ENCODE data around the gene TTLL6. TPM values are rescaled to one million over a fixed set of nuclear protein-coding genes. Genes with fewer than 3 reads are reported as not detected.

The TTLL6 gene
- total and polyA plus RNA-seq, 9 of the 15 experiments (the other 6 are each of a cell fraction or from before 2014, with no cell fraction given): 0.05 TPM; not detected in 8

DNA sequence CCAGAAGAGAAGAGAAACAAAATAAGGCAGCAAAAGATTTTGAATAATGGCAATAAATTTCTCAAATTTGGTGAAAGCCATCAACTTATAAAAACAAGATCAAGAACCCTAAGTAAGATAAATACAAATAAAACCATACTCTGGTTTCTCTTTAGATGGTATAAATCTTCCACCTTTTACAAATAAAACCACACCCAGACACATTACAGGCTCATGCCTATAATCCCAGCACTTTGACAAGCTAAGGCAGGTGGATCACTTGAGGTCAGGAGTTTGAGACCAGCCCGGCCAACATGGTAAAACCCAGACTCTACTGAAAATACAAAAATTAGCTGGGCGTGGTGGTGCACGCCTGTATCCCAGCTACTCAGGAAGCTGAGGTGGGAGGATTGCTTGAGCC is 43.8 kb downstream of the TTLL6 start:
- Histone ChIP-seq H2AFZ (ENCODE audit: low read depth, low read length) (no peak overlapping the region), H3K9ac (ENCODE audit: insufficient read depth in 1 of 2, low read depth in 2 of 2, low read length in 2 of 2) (no peak overlapping the region), H4K20me1 (replicated peaks; ENCODE audit: control insufficient read depth, insufficient read depth, low read length) (no peaks in the 10 kb centered on the region), H3K9me3 (replicated peaks; ENCODE audit: control insufficient read depth, insufficient read depth, low read depth, low read length) (no peaks in the 10 kb centered on the region), H3K9me1 (ENCODE audit: control insufficient read depth, insufficient read depth, low read length) (no peaks in the 10 kb centered on the region), H3K4me1 (replicated peaks in 1 of 2; ENCODE audit: control insufficient read depth in 2 of 2, insufficient read depth in 2 of 2, low read length in 2 of 2) (no peaks in the 10 kb centered on the region; a peak in 1 of 5 replicates), H3K27me3 (ENCODE audit: control insufficient read depth in 2 of 2, insufficient read depth in 2 of 2, low read length in 2 of 2) (peaks cover 3 to 13% of the 10 kb centered on the region in 2 experiments; a peak in 3 of 5 replicates), H3K36me3 (ENCODE audit: control insufficient read depth, insufficient read depth, low read length) (no peaks in the 10 kb centered on the region), H3K79me2 (ENCODE audit: control insufficient read depth, insufficient read depth, low read length) (no peaks in the 10 kb centered on the region), H3K27ac (ENCODE audit: extremely low read depth, low read depth, low read length) (no peak overlapping the region), H3K4me3 (no peak overlapping the region), H3K4me2 (ENCODE audit: insufficient read depth, low read length) (no peak overlapping the region)
- in situ Hi-C loops (cut with MboI): no loop called here
- WGBS (ENCODE audit: insufficient coverage, low coverage, missing lambda C conversion rate): 0% methylated on average over 3 of the region's 3 CpGs
- CTCF ChIA-PET (ENCODE audit: low intra/inter-chr PET ratio): no interaction called here
- FAIRE-seq: no peak
- POLR2A ChIA-PET: no interaction called here
- BruUV-seq (replicated peaks): no TSS peak
- ATAC-seq: no peak
- no peak for DNase-seq (ENCODE audit: extremely low read depth in 1 of 4, low spot score in 3 of 4)
- intact Hi-C loops (cut with micrococcal nuclease): no loop called here
- TF ChIP-seq NFRKB (IDR thresholded peaks at IDR 0.05; ENCODE audit: low read depth) (no peak), NCOA2 (IDR thresholded peaks at IDR 0.05; ENCODE audit: partially characterized antibody in 2 of 2) (no peak), ELF2 (CRISPR knock-in tag; IDR thresholded peaks at IDR 0.05) (no peak), ZNF311 (CRISPR knock-in tag; IDR thresholded peaks at IDR 0.05) (no peak), MECOM (CRISPR knock-in tag; IDR thresholded peaks at IDR 0.05) (no peak), OTX1 (CRISPR knock-in tag; IDR thresholded peaks at IDR 0.05) (no peak)
- TF ChIP-seq, protein P1, sequence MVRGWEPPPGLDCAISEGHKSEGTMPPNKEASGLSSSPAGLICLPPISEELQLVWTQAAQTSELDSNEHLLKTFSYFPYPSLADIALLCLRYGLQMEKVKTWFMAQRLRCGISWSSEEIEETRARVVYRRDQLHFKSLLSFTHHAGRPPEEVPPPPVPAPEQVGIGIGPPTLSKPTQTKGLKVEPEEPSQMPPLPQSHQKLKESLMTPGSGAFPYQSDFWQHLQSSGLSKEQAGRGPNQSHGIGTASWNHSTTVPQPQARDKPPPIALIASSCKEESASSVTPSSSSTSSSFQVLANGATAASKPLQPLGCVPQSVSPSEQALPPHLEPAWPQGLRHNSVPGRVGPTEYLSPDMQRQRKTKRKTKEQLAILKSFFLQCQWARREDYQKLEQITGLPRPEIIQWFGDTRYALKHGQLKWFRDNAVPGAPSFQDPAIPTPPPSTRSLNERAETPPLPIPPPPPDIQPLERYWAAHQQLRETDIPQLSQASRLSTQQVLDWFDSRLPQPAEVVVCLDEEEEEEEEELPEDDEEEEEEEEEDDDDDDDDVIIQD (CRISPR knock-in tag; IDR thresholded peaks at IDR 0.05): no peak
- TF ChIP-seq, protein P2, sequence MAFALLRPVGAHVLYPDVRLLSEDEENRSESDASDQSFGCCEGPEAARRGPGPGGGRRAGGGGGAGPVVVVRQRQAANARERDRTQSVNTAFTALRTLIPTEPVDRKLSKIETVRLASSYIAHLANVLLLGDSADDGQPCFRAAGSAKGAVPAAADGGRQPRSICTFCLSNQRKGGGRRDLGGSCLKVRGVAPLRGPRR (CRISPR knock-in tag; IDR thresholded peaks at IDR 0.05): no peak
- TF ChIP-seq, protein P3, sequence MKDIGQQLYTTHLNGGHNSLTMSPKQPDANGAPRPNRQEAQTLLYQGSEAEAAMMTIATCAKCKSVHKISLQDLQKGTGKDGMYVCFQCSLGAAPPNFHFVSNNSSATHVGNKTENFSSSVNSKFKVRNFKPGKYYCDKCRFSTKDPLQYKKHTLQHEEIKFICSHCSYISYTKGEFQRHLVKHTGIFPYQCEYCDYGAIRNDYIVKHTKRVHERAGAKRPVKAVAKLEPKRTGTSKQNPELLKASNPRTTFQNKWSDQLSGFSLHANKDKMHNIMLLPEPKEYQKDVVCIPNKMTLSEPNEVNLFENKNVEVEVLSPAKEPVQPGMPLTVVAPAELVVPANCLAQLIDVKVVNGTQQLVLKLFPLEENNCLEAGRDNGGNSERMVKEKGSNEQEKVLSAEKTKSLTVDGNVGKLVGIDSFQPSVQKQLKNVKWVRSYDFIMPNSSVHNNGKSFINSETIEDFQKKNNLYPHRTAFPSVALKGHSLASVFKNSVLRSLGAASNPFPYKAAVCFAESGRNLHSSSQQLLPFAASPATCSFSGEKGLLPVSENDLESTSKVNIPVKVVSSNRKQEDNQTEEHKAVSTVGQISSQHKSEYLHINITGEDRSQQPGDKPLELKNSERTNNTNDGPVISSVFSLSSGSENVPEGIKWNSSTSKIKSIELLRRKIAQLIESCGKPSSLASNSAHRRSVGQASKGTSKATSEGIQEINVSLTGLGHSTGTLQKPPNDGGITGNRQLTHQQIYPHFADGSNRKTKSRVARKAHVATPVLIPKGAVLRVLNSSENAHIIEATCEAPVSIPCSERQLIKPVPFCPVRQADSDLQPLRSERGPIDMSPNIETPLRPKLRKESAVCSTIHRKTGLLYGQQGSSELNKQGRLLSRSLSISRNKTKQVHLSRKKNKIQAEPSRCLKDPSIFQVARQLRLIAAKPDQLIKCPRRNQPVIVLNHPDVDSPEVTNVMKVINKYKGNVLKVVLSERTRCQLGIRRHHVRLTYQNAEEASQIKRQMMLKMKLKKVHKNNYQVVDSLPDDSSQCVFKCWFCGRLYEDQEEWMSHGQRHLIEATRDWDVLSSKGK (CRISPR knock-in tag; IDR thresholded peaks at IDR 0.05): no peak
- TF ChIP-seq, protein P4, sequence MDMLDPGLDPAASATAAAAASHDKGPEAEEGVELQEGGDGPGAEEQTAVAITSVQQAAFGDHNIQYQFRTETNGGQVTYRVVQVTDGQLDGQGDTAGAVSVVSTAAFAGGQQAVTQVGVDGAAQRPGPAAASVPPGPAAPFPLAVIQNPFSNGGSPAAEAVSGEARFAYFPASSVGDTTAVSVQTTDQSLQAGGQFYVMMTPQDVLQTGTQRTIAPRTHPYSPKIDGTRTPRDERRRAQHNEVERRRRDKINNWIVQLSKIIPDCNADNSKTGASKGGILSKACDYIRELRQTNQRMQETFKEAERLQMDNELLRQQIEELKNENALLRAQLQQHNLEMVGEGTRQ (CRISPR knock-in tag; IDR thresholded peaks at IDR 0.05): no peak
- TF ChIP-seq, protein P5, sequence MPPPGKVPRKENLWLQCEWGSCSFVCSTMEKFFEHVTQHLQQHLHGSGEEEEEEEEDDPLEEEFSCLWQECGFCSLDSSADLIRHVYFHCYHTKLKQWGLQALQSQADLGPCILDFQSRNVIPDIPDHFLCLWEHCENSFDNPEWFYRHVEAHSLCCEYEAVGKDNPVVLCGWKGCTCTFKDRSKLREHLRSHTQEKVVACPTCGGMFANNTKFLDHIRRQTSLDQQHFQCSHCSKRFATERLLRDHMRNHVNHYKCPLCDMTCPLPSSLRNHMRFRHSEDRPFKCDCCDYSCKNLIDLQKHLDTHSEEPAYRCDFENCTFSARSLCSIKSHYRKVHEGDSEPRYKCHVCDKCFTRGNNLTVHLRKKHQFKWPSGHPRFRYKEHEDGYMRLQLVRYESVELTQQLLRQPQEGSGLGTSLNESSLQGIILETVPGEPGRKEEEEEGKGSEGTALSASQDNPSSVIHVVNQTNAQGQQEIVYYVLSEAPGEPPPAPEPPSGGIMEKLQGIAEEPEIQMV (tag; conservative IDR thresholded peaks at IDR 0.05; ENCODE audit: low read depth): no peak
- TF ChIP-seq, protein P6, sequence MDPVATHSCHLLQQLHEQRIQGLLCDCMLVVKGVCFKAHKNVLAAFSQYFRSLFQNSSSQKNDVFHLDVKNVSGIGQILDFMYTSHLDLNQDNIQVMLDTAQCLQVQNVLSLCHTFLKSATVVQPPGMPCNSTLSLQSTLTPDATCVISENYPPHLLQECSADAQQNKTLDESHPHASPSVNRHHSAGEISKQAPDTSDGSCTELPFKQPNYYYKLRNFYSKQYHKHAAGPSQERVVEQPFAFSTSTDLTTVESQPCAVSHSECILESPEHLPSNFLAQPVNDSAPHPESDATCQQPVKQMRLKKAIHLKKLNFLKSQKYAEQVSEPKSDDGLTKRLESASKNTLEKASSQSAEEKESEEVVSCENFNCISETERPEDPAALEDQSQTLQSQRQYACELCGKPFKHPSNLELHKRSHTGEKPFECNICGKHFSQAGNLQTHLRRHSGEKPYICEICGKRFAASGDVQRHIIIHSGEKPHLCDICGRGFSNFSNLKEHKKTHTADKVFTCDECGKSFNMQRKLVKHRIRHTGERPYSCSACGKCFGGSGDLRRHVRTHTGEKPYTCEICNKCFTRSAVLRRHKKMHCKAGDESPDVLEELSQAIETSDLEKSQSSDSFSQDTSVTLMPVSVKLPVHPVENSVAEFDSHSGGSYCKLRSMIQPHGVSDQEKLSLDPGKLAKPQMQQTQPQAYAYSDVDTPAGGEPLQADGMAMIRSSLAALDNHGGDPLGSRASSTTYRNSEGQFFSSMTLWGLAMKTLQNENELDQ (CRISPR knock-in tag; IDR thresholded peaks at IDR 0.05; ENCODE audit: borderline replicate concordance): no peak
